Type B pancreatic cell (in vitro differentiated cells): ENCODE results near the gene ERO1B. TPM values are rescaled to one million over a fixed set of nuclear protein-coding genes. Genes with fewer than 3 reads are reported as not detected.

Experiments used
- DNase-seq: peaks from one replicate; pipeline ENCODE4 v3.0.0; 2021; ENCODE audit warnings: mixed read lengths; ENCODE audit not compliant: unreplicated experiment; ENCODE audit errors: extremely low spot score
- H3K27ac Mint-ChIP-seq: 2 replicates; pipeline ENCODE4 v1.8.0; 2021; ENCODE audit warnings: mild to moderate bottlenecking, mixed read lengths
- H3K27me3 Mint-ChIP-seq: 2 replicates; pipeline ENCODE4 v1.8.0; 2021; ENCODE audit warnings: mixed read lengths
- H3K36me3 Mint-ChIP-seq: 2 replicates; pipeline ENCODE4 v1.8.0; 2021; ENCODE audit warnings: mixed read lengths
- H3K4me1 Mint-ChIP-seq: one replicate; pipeline ENCODE4 v1.8.0; 2021; ENCODE audit warnings: mixed read lengths; ENCODE audit not compliant: unreplicated experiment
- H3K4me3 Mint-ChIP-seq: 2 replicates; pipeline ENCODE4 v1.8.0; 2021; ENCODE audit warnings: mild to moderate bottlenecking, mixed read lengths
- H3K9me3 Mint-ChIP-seq: 2 replicates; pipeline ENCODE4 v1.8.0; 2021; ENCODE audit warnings: mixed read lengths
- total RNA-seq: library from RNA; stranded (reverse); gene quantifications from 2 replicates; pipeline ENCODE4 v1.2.1, GENCODE V29; 2021; ENCODE audit warnings: low replicate concordance
- TF ChIP-seq, protein P1 (sequence below): fragments of 200-600 bp; sonication (generic); conservative IDR thresholded peaks from 2 replicates; pipeline ENCODE4 v1.5.0; 2021; ENCODE audit warnings: antibody characterized with exemption, mild to moderate bottlenecking

Gene ERO1B
- total RNA-seq, 1 donor from 2014 or later: 33.0 TPM

DNA sequence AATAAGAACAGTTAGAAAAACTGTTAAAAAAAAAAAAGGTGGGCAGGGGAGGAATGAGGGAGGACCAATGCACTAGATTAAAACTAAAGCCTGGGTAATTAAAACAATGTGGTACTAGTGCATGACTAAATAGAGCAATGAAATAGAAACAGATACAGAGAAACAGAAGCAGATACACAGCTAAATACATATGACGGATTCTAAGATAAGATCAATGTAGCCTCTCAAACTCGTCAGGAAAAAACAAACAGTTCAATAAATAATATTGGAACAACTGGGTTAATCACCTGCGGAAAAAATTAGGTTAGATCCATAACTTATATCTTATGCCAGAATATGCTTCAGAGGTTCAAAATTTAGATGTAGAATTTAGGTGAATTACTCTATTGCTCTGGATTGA lies 68.2 kb downstream of the ERO1B start:
- Mint-ChIP-seq H3K27me3 (no peaks in the 10 kb centered on the region), H3K4me3 (no peak overlapping the region)

DNA sequence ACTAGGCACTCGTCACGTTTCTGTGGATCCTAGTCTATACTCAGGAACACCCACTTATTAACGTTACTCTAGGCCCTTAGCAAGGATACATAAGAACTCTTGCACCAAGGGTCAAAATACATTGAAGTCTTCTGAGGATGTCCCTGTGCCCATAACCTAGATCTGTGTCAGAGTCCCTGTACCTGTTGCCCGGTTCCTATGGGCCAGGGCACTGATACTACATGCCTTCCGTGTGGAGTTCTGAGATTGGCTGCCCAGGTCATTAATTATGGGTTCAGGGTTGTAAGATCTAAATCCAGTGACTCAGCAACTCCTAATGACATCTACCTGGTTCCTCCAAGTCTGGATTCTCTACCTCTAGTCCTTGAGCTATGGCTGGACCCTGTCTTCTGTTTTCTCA lies 69.9 kb downstream of the ERO1B start:
- Mint-ChIP-seq H3K4me1 (peaks cover 12% of the 10 kb centered on the region), H3K27ac (no peak overlapping the region), H3K9me3 (no peaks in the 10 kb centered on the region), H3K36me3 (peaks cover 20% of the 10 kb centered on the region), H3K4me3 (no peak overlapping the region), H3K27me3 (no peaks in the 10 kb centered on the region)
- TF ChIP-seq, protein P1, sequence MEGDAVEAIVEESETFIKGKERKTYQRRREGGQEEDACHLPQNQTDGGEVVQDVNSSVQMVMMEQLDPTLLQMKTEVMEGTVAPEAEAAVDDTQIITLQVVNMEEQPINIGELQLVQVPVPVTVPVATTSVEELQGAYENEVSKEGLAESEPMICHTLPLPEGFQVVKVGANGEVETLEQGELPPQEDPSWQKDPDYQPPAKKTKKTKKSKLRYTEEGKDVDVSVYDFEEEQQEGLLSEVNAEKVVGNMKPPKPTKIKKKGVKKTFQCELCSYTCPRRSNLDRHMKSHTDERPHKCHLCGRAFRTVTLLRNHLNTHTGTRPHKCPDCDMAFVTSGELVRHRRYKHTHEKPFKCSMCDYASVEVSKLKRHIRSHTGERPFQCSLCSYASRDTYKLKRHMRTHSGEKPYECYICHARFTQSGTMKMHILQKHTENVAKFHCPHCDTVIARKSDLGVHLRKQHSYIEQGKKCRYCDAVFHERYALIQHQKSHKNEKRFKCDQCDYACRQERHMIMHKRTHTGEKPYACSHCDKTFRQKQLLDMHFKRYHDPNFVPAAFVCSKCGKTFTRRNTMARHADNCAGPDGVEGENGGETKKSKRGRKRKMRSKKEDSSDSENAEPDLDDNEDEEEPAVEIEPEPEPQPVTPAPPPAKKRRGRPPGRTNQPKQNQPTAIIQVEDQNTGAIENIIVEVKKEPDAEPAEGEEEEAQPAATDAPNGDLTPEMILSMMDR: no peak
- no peak for DNase-seq

More for the DNA sequence above, 68.2 kb downstream of the ERO1B start:
- Mint-ChIP-seq H3K27ac (no peak overlapping the region), H3K36me3 (peaks cover 19% of the 10 kb centered on the region), H3K9me3 (no peaks in the 10 kb centered on the region), H3K4me1 (peaks cover 3% of the 10 kb centered on the region)
- TF ChIP-seq, protein P1: no peak
- DNase-seq: no peak

DNA sequence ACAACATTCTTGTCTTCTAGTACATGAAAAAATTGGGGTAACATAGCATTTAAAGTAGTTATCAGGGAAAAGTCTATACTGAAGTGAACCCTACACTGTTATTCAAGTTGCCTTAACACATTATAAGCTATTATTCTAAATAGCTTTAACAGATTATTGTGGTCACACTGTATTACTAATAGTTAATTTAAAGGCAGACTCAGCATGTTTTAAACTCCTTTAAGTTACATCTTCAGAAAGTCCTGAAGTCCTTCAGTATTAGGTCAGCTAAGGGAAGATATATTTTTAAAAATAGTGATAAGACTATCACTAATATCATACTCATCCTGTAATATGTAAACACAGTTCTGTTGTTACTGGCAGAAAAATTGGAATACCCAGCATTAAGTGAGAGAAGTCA lies 72.0 kb downstream of the ERO1B start:
- peaks cover 23% of the 10 kb centered on the region for H3K36me3 Mint-ChIP-seq
- peaks cover 20% of the 10 kb centered on the region for H3K4me1 Mint-ChIP-seq
- no peaks in the 10 kb centered on the region for H3K9me3 Mint-ChIP-seq
- no peak overlapping the region for H3K27ac Mint-ChIP-seq
- no peak for DNase-seq
- H3K4me3 Mint-ChIP-seq: no peak overlapping the region
- no peaks in the 10 kb centered on the region for H3K27me3 Mint-ChIP-seq
- TF ChIP-seq, protein P1: no peak

DNA sequence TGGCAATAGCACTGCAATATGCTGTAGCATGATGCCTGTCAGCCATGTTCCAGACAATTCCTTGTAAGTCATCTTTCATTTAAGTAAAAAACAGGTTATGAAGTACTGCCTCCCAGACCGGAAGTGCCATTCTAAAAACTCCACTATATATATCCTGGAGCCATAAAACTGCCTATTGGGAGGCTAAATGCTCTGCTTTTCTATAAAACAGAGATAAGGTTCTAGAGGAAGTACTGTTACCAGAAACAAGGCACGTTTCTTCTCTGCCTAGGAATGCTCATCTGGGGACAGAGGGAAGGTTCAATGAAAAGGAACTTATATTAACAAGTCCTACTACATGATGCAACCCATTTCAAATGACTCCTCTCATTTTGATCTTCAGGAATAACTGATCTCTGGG lies 72.6 kb downstream of the ERO1B start:
- Mint-ChIP-seq H3K27me3 (no peaks in the 10 kb centered on the region), H3K4me3 (no peak overlapping the region), H3K9me3 (no peaks in the 10 kb centered on the region), H3K27ac (no peak overlapping the region), H3K36me3 (peaks cover 24% of the 10 kb centered on the region), H3K4me1 (peaks cover 20% of the 10 kb centered on the region)
- TF ChIP-seq, protein P1: no peak
- no peak for DNase-seq

DNA sequence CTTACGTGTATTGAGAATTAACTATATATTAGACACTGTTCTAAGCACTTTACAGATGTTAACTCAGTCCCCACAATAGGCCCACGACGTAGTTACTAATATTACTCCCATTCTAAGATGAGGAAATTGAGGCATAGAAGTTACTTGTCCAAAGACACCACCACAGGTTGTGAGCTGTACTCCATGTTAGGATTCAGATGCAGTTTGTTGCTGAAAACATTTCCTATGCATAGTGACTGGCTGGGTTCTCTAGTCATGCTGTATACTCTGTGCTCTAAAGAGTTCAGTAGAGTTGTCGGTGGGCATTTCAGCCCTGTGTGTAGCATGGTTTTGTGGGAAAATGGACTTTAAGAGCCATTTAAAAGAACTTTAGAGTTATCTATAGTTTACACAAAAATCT lies 74.2 kb downstream of the ERO1B start:
- H3K27me3 Mint-ChIP-seq: no peaks in the 10 kb centered on the region
- peaks cover 2% of the 10 kb centered on the region for H3K9me3 Mint-ChIP-seq
- H3K27ac Mint-ChIP-seq: peak overlapping the region; percentile 4
- H3K4me1 Mint-ChIP-seq: peaks cover 20% of the 10 kb centered on the region
- TF ChIP-seq, protein P1: no peak
- H3K36me3 Mint-ChIP-seq: peaks cover 39% of the 10 kb centered on the region
- DNase-seq: no peak
- no peak overlapping the region for H3K4me3 Mint-ChIP-seq

DNA sequence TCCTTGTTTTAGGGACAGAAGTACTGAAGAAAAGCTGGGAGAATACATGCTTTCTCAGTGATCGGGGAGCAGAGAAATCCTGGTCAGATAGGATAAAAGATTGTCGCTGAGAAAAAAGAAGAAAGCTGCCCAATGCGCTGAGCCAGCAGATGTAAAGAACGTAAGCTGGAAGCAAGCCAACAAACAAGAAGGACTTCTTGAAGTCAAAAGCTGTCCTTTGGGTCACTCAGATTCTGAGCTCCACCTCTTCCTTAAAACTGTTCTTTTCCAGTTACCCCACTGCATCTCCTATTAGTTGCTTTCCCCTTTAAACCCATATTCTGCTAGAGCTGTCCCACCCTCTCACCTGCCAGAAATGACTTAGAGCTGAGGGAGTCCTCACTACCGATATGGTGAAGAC lies 74.6 kb downstream of the ERO1B start:
- Mint-ChIP-seq H3K4me1 (peaks cover 18% of the 10 kb centered on the region), H3K27ac (peak overlapping the region; percentile 4), H3K36me3 (peaks cover 40% of the 10 kb centered on the region), H3K4me3 (no peak overlapping the region), H3K9me3 (peaks cover 4% of the 10 kb centered on the region), H3K27me3 (no peaks in the 10 kb centered on the region)
- TF ChIP-seq, protein P1: no peak
- no peak for DNase-seq
